Aorta (tissue), 5 donors: Measurements from ENCODE around the gene PSMA5. TPM values are rescaled to one million over a fixed set of nuclear protein-coding genes. Genes with fewer than 3 reads are reported as not detected.
"Not testable (repeated sequence)": the region's sequence is repeated elsewhere in the genome, so short reads cannot be mapped to it uniquely, and the experiment has no call there.

ENCODE experiments used
- ATAC-seq: fragments of 200-7000 bp; cut with Tn5 transposase; one replicate; pipeline ENCODE4 v1.9.1; 2022; ENCODE audit warnings: moderate library complexity; ENCODE audit not compliant: low FRiP score
- DNase-seq, 2 donors: peaks; one replicate each; pipeline ENCODE4 v3.0.0-alpha.2; 2020
- H3K27ac ChIP-seq, 2 donors: one replicate each; pipeline ENCODE4 v1.5.1; 2013; ENCODE audit warnings: low read length in 2 of 2, mild to moderate bottlenecking in 2 of 2, moderate library complexity in 2 of 2, control low read depth in 1 of 2, inconsistent platforms in 1 of 2, low read depth in 1 of 2
- H3K27me3 ChIP-seq, 2 donors: one replicate each; pipeline ENCODE4 v1.6.1; 2013; ENCODE audit warnings: control low read depth in 1 of 2, low read length in 1 of 2, mild to moderate bottlenecking in 1 of 2, moderate library complexity in 1 of 2; ENCODE audit not compliant: insufficient read depth in 2 of 2, control insufficient read depth in 1 of 2
- H3K36me3 ChIP-seq, 2 donors: one replicate each; pipeline ENCODE4 v1.6.1; 2013; ENCODE audit warnings: control low read depth in 1 of 2, low read length in 1 of 2, mild to moderate bottlenecking in 1 of 2; ENCODE audit not compliant: insufficient read depth in 2 of 2, control insufficient read depth in 1 of 2
- H3K4me1 ChIP-seq, 2 donors: one replicate each; pipeline ENCODE4 v1.6.1; 2013; ENCODE audit warnings: low read length in 2 of 2, control low read depth in 1 of 2, mild to moderate bottlenecking in 1 of 2, moderate library complexity in 1 of 2; ENCODE audit not compliant: insufficient read depth in 2 of 2, control insufficient read depth in 1 of 2
- H3K4me3 ChIP-seq, 2 donors: one replicate each; pipeline ENCODE4 v1.5.1; 2013; ENCODE audit warnings: low read length in 2 of 2, control low read depth in 1 of 2, mild to moderate bottlenecking in 1 of 2
- H3K9me3 ChIP-seq: one replicate; pipeline ENCODE4 v1.6.1; 2013; ENCODE audit warnings: mild to moderate bottlenecking, low read length; ENCODE audit not compliant: control insufficient read depth
- WGBS, 2 donors: extraction: QIAGEN DNeasy Blood & Tissue Kit; methylation state at CpG; one replicate each; pipeline ENCODE4 v1.1.7; 2013; 5-methylcytosine and 5-hydroxymethylcytosine counted together
- intact Hi-C, 2 donors: fragments of 100-400 bp; cut with DNase I; formaldehyde crosslinking; loops; one replicate each; pipeline versions ENCODE4 v1.14.2 to v1.15.0; 2022
- polyA plus RNA-seq, 2 donors: library from polyadenylated mRNA; stranded (reverse); fragments of 200-250 nt; gene quantifications; one replicate each; pipeline ENCODE4 v1.2.3, GENCODE V29; 2013
- total RNA-seq, 2 donors: library from RNA; stranded (reverse); fragmentation: NEBNext Ultra II Directional; extraction: Animal tissue kit (Norgen Biotek cat#: 25700); gene quantifications; one replicate each; pipeline ENCODE4 v1.2.1, GENCODE V29; 2021
- donor health status: healthy with polysubstance abuse.
- donor health status: Bipolar disorder and iron deficiency.
- donor health status: DM: no; HTN: no; CAD: no.
- donor health status: DM: no; HTN: no; CAD: no.
- donor health status: DM: yes; HTN: yes; CAD: no.

The PSMA5 gene
- total and polyA plus RNA-seq, 4 donors = 37.4 to 57.1 (median 44.5) TPM

- no peaks in the 10 kb centered on the region for H3K9me3 ChIP-seq
- ATAC-seq (peak; percentile 30), DNase-seq (no peak)
- 9 to 20% methylated on average over 22 to 23 of the region's 23 CpGs for WGBS, 2 donors
- peak overlapping the region in 1 of 2 donors; percentile 37 for H3K27ac ChIP-seq
- H3K27me3 ChIP-seq = no peaks in the 10 kb centered on the region
- H3K4me1 ChIP-seq = no peaks in the 10 kb centered on the region
- H3K36me3 ChIP-seq = no peaks in the 10 kb centered on the region
- intact Hi-C loops = no loop called here
- H3K4me3 ChIP-seq = peak overlapping the region; percentile 51 to 74
Observed at GRCh38 chr1:109467301-109467777, 41.1 kb upstream of the PSMA5 start.

- no peaks in the 10 kb centered on the region for H3K9me3 ChIP-seq
- no peaks in the 10 kb centered on the region for H3K36me3 ChIP-seq
- intact Hi-C loops = no loop called here
- no peaks in the 10 kb centered on the region for H3K27me3 ChIP-seq
- H3K27ac ChIP-seq = peak within 1 kb of the TSS in 1 of 2 donors; percentile 62
- ATAC-seq = peak; percentile 87
- WGBS, 2 donors = 1% methylated on average over 81 to 88 of the region's 88 CpGs
- DNase-seq = peak; percentile 71 to 90
- no peaks in the 10 kb centered on the region for H3K4me1 ChIP-seq
- H3K4me3 ChIP-seq = peak within 1 kb of the TSS; percentile 51 to 74
Observed at GRCh38 chr1:109466452-109467300, 40.4 kb upstream of the PSMA5 start, which contains the start of gene SYPL2. Gene SYPL2, plus strand, starts transcription at chr1:109466546. Its CDS starts 298 bp downstream, at chr1:109466844.

- H3K27ac ChIP-seq = peak overlapping the region in 1 of 2 donors; percentile 62
Observed at GRCh38 chr1:109466125-109466451, 39.8 kb upstream of the PSMA5 start.

GRCh38 chr1:109457819-109458218 is 31.6 kb upstream of the PSMA5 start:
- DNase-seq (no peak), ATAC-seq (no peak)
- Histone ChIP-seq H3K27ac (no peak overlapping the region), H3K27me3 (no peaks in the 10 kb centered on the region), H3K4me1 (no peaks in the 10 kb centered on the region), H3K36me3 (no peaks in the 10 kb centered on the region), H3K4me3 (no peak overlapping the region), H3K9me3 (no peaks in the 10 kb centered on the region)
- WGBS, 2 donors = 70 to 74% methylated on average over 4 of the region's 4 CpGs
- intact Hi-C loops = no loop called here

More at GRCh38 chr1:109466125-109466451, 39.8 kb upstream of the PSMA5 start:
- Histone ChIP-seq H3K9me3 (no peaks in the 10 kb centered on the region), H3K27me3 (no peaks in the 10 kb centered on the region), H3K36me3 (no peaks in the 10 kb centered on the region), H3K4me3 (peak overlapping the region; percentile 51 to 74), H3K4me1 (no peaks in the 10 kb centered on the region)
- intact Hi-C loops = no loop called here
- no peak for DNase-seq
- 1 to 2% methylated on average over 23 to 24 of the region's 24 CpGs for WGBS, 2 donors
- no peak for ATAC-seq

- Histone ChIP-seq H3K27me3 (no peaks in the 10 kb centered on the region), H3K4me3 (no peak overlapping the region), H3K4me1 (no peaks in the 10 kb centered on the region), H3K27ac (no peak overlapping the region), H3K9me3 (no peaks in the 10 kb centered on the region), H3K36me3 (no peaks in the 10 kb centered on the region)
- 93 to 95% methylated on average over 1 of the region's 1 CpG for WGBS, 2 donors
- intact Hi-C loops = no loop called here
- DNase-seq = no peak
- no peak for ATAC-seq
Observed at GRCh38 chr1:109454497-109455133, 28.4 kb upstream of the PSMA5 start.

- H3K9me3 ChIP-seq = no peaks in the 10 kb centered on the region
- H3K4me3 ChIP-seq = no peak overlapping the region
- H3K27me3 ChIP-seq = no peaks in the 10 kb centered on the region
- no peak for ATAC-seq
- intact Hi-C loops = no loop called here
- no peaks in the 10 kb centered on the region for H3K36me3 ChIP-seq
- DNase-seq = no peak
- no peak overlapping the region for H3K27ac ChIP-seq
- WGBS, 2 donors = 69 to 71% methylated on average over 4 of the region's 4 CpGs
- no peaks in the 10 kb centered on the region for H3K4me1 ChIP-seq
Observed at GRCh38 chr1:109447524-109447923, 21.3 kb upstream of the PSMA5 start.

- H3K27me3 ChIP-seq, H3K36me3 ChIP-seq, H3K27ac ChIP-seq, DNase-seq, H3K4me3 ChIP-seq, H3K4me1 ChIP-seq, H3K9me3 ChIP-seq, ATAC-seq, intact Hi-C loops: not testable (repeated sequence)
- WGBS, 2 donors = 60 to 63% methylated on average over 11 of the region's 11 CpGs
Observed at GRCh38 chr1:109445949-109446695, 19.9 kb upstream of the PSMA5 start.

- no peaks in the 10 kb centered on the region for H3K4me1 ChIP-seq
- ATAC-seq = no peak
- DNase-seq = no peak
- H3K4me3 ChIP-seq = no peak overlapping the region
- intact Hi-C loops = no loop called here
- no peaks in the 10 kb centered on the region for H3K27me3 ChIP-seq
- H3K27ac ChIP-seq = no peak overlapping the region
- H3K36me3 ChIP-seq = no peaks in the 10 kb centered on the region
- no peaks in the 10 kb centered on the region for H3K9me3 ChIP-seq
- 83 to 87% methylated on average over 1 of the region's 1 CpG for WGBS, 2 donors
Observed at GRCh38 chr1:109444346-109444745, 18.1 kb upstream of the PSMA5 start.
